ENCODE measurements around the gene SAFB.

GRCh38 chr19:5628461-5628860 lies 5.6 kb downstream of the SAFB start:
- TF ChIP-seq CTCF (IDR thresholded peaks at IDR 0.05) = no peak
- TF ChIP-seq POLR2A (IDR thresholded peaks at IDR 0.05) = no peak

All from testis (tissue), 2 donors.